Measurements from ENCODE around the gene CNTNAP2. TPM values are rescaled to one million over a fixed set of nuclear protein-coding genes. Genes with fewer than 3 reads are reported as not detected.
A peak's percentile ranks its signal among the peaks of the same experiment; 100 is the strongest.

Gene CNTNAP2
- total and polyA plus RNA-seq, 9 of the 15 experiments (the other 6 are each of a cell fraction or from before 2014, with no cell fraction given): 0.04 to 0.62 (median 0.09) TPM; not detected in 4

DNA sequence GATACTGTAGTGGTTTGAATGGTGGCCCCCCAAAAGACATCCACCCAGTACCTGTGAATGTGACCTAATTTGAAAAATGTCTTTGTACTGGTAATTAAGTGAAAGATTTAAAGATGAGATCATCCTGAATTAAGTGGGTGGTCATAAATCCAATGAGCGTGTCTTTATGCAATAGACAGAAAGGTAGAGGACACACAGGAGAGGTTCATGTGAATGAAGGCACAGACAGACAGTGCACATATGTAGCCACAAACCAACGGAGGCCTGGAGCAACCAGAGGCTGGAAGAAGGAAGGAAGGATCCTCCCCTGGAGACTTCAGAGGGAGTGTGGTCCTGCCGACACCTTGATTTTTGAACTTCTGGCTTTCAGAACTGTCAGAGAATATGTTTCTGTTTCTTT lies 160.3 kb downstream of the CNTNAP2 start (continued):
- TF ChIP-seq, protein P1, sequence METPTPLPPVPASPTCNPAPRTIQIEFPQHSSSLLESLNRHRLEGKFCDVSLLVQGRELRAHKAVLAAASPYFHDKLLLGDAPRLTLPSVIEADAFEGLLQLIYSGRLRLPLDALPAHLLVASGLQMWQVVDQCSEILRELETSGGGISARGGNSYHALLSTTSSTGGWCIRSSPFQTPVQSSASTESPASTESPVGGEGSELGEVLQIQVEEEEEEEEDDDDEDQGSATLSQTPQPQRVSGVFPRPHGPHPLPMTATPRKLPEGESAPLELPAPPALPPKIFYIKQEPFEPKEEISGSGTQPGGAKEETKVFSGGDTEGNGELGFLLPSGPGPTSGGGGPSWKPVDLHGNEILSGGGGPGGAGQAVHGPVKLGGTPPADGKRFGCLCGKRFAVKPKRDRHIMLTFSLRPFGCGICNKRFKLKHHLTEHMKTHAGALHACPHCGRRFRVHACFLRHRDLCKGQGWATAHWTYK (CRISPR knock-in tag; IDR thresholded peaks at IDR 0.05): no peak
- TF ChIP-seq CREB1 (IDR thresholded peaks at IDR 0.05) (no peak), CREB1 (CRISPR knock-in tag; IDR thresholded peaks at IDR 0.05) (no peak)

GRCh38 chr7:146285418-146285817 lies 168.8 kb downstream of the CNTNAP2 start:
- H2AFZ ChIP-seq (ENCODE audit: low read depth, low read length): no peak overlapping the region
- POLR2A ChIA-PET: no interaction called here
- BruUV-seq (replicated peaks): no TSS peak

More at GRCh38 chr7:146285418-146285817, 168.8 kb downstream of the CNTNAP2 start:
- Histone ChIP-seq H3K9ac (ENCODE audit: insufficient read depth in 1 of 2, low read depth in 2 of 2, low read length in 2 of 2) (no peak overlapping the region), H4K20me1 (replicated peaks; ENCODE audit: control insufficient read depth, insufficient read depth, low read length) (no peaks in the 10 kb centered on the region), H3K27ac (ENCODE audit: extremely low read depth, low read depth, low read length) (no peak overlapping the region), H3K4me2 (ENCODE audit: insufficient read depth, low read length) (no peak overlapping the region), H3K36me3 (ENCODE audit: control insufficient read depth, insufficient read depth, low read length) (no peaks in the 10 kb centered on the region), H3K4me1 (replicated peaks in 1 of 2; ENCODE audit: control insufficient read depth in 2 of 2, insufficient read depth in 2 of 2, low read length in 2 of 2) (no peaks in the 10 kb centered on the region), H3K79me2 (ENCODE audit: control insufficient read depth, insufficient read depth, low read length) (no peaks in the 10 kb centered on the region), H3K27me3 (ENCODE audit: control insufficient read depth in 2 of 2, insufficient read depth in 2 of 2, low read length in 2 of 2) (no peaks in the 10 kb centered on the region), H3K9me1 (ENCODE audit: control insufficient read depth, insufficient read depth, low read length) (no peaks in the 10 kb centered on the region), H3K4me3 (no peak overlapping the region), H3K9me3 (replicated peaks; ENCODE audit: control insufficient read depth, insufficient read depth, low read depth, low read length) (no peaks in the 10 kb centered on the region)
- TF ChIP-seq HNRNPK (IDR thresholded peaks at IDR 0.05; ENCODE audit: low read depth, low read length, poor library complexity, severe bottlenecking): peak; percentile 78
- TF ChIP-seq PCBP2 (IDR thresholded peaks at IDR 0.05; ENCODE audit: low read depth, low read length, poor library complexity, severe bottlenecking): peak; percentile 88
- no peak for TF ChIP-seq ZNF408 (CRISPR knock-in tag; IDR thresholded peaks at IDR 0.05; ENCODE audit: low read depth)
- TF ChIP-seq PCBP1 (IDR thresholded peaks at IDR 0.05; ENCODE audit: low read depth, low read length, poor library complexity, severe bottlenecking): peak; percentile 89
- WGBS (ENCODE audit: insufficient coverage, low coverage, missing lambda C conversion rate): 2% methylated on average over 2 of the region's 3 CpGs
- intact Hi-C loops (cut with micrococcal nuclease) (no loop called here), in situ Hi-C loops (cut with MboI) (no loop called here)
- DNase-seq (ENCODE audit: extremely low read depth in 1 of 4, low spot score in 3 of 4) (no peak), FAIRE-seq (no peak), ATAC-seq (no peak)
- CTCF ChIA-PET (ENCODE audit: low intra/inter-chr PET ratio): no interaction called here
